ENCODE data around the gene GCFC2. TPM values are rescaled to one million over a fixed set of nuclear protein-coding genes. Genes with fewer than 3 reads are reported as not detected.

Gene GCFC2
- total and polyA plus RNA-seq, 9 of the 15 experiments (the other 6 are each of a cell fraction or from before 2014, with no cell fraction given) = 10.5 to 40.6 (median 23.0) TPM

DNA sequence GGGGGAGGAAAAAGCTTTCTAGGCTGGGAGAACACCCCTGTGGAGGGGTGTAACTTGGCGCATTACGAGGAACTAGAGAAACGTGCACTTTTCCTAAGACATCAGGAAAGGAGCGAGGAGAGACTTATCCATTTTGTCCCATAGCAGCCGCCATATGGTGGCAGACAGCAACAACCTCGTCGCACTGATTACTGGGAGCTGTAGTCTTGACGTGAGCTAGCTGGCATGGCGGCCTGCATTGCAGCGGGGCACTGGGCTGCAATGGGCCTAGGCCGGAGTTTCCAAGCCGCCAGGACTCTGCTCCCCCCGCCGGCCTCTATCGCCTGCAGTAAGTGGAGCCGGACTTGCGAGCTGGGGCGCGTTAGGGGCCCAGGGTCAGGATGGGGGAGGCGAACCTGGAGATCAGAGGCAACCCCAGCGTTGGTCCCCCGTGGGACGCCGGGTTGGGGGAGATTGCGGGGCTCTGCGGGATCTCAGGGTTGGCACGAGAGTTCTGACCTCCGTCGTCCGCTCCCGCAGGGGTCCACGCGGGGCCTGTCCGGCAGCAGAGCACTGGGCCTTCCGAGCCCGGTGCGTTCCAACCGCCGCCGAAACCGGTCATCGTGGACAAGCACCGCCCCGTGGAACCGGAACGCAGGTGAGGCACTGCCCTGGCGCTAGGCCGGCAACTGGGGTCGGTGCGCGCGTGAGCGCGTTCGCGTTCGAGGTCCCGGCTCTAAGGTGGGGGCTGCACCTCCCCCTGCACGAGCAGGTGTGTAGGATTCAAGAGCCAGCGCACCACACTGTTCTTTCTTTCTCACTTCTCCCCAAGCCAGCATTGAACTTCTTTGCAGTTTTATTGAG lies 63.9 kb downstream of the GCFC2 start, which contains the start of gene MRPL19:
Gene MRPL19 (plus strand): TSS at position 201 of the 843 bp plus-strand sequence. CDS start 25 bp downstream, at position 226.
- Histone ChIP-seq H3K27me3 (ENCODE audit: control insufficient read depth in 2 of 2, insufficient read depth in 2 of 2, low read length in 2 of 2) (no peaks in the 10 kb centered on the region), H2AFZ (ENCODE audit: low read depth, low read length) (peak within 1 kb of the TSS; percentile 99), H3K79me2 (ENCODE audit: control insufficient read depth, insufficient read depth, low read length) (peaks cover 29% of the 10 kb centered on the region), H3K9ac (ENCODE audit: insufficient read depth in 1 of 2, low read depth in 2 of 2, low read length in 2 of 2) (peak within 1 kb of the TSS; percentile 86 to 100), H4K20me1 (replicated peaks; ENCODE audit: control insufficient read depth, insufficient read depth, low read length) (no peaks in the 10 kb centered on the region), H3K4me3 (peak within 1 kb of the TSS; percentile 80), H3K4me2 (ENCODE audit: insufficient read depth, low read length) (peak within 1 kb of the TSS; percentile 86), H3K36me3 (ENCODE audit: control insufficient read depth, insufficient read depth, low read length) (peaks cover 38% of the 10 kb centered on the region), H3K9me1 (ENCODE audit: control insufficient read depth, insufficient read depth, low read length) (no peaks in the 10 kb centered on the region), H3K9me3 (replicated peaks; ENCODE audit: control insufficient read depth, insufficient read depth, low read depth, low read length) (no peaks in the 10 kb centered on the region), H3K4me1 (replicated peaks in 1 of 2; ENCODE audit: control insufficient read depth in 2 of 2, insufficient read depth in 2 of 2, low read length in 2 of 2) (peaks cover 0 to 7% of the 10 kb centered on the region in 2 experiments; a peak in 1 of 5 replicates), H3K27ac (ENCODE audit: extremely low read depth, low read depth, low read length) (peak within 1 kb of the TSS; percentile 66)
- in situ Hi-C loops (cut with MboI) = loop anchor here (5.0 to 25.0 kb wide), 2 partner anchors 35 to 940 kb away; no protein-coding TSS in a partner anchor
- intact Hi-C loops (cut with micrococcal nuclease) = loop anchor here (2.0 kb wide), 1 partner anchor 64 kb away; the partner anchor contains the start of gene GCFC2
- under 1% methylated on average over 55 of the region's 60 CpGs for WGBS (ENCODE audit: insufficient coverage, low coverage, missing lambda C conversion rate)
- ChIA-PET CTCF (ENCODE audit: low intra/inter-chr PET ratio) (no interaction called here), POLR2A (interaction anchor here (0.8 to 1.6 kb wide), 6 partner anchors 9 to 42 kb away, joined by 3 to 5 read pairs (median 4); no protein-coding TSS in a partner anchor)
- ATAC-seq (peak; percentile 97), FAIRE-seq (peak; percentile 88), DNase-seq (ENCODE audit: extremely low read depth in 1 of 4, low spot score in 3 of 4) (peak; percentile 74 to 91 (median 84))
- TSS peak; percentile 64 for BruUV-seq (replicated peaks)
- TF ChIP-seq MEIS2 (IDR thresholded peaks at IDR 0.05; ENCODE audit: partially characterized antibody) (peak; percentile 3), BRD9 (IDR thresholded peaks at IDR 0.05; ENCODE audit: low read depth, partially characterized antibody) (peak; percentile 43), CHD1 (IDR thresholded peaks at IDR 0.05; ENCODE audit: low read length) (no peak), DNMT1 (IDR thresholded peaks at IDR 0.05) (no peak), MIER1 (IDR thresholded peaks at IDR 0.05; ENCODE audit: low read depth) (no peak), NFATC3 (IDR thresholded peaks at IDR 0.05) (no peak), ZNF197 (CRISPR knock-in tag; IDR thresholded peaks at IDR 0.05; ENCODE audit: low read depth) (peak; percentile 52; the same call in 1 of the 2 replicates), TAF15 (IDR thresholded peaks at IDR 0.05; ENCODE audit: low read depth, low read length) (no peak), KDM5B (IDR thresholded peaks at IDR 0.05; ENCODE audit: insufficient replicate concordance, low read depth, low read length) (peak; percentile 20), POLR2A (conservative IDR thresholded peaks at IDR 0.05) (peak; percentile 82), FOXK2 (conservative IDR thresholded peaks at IDR 0.05 in 1 of 2, IDR thresholded peaks at IDR 0.05 in 1 of 2; ENCODE audit: low read depth in 2 of 2) (peak; percentile 94 to 97), SAFB (IDR thresholded peaks at IDR 0.05; ENCODE audit: borderline replicate concordance, low read depth, low read length) (peak; percentile 86), ZSCAN32 (CRISPR knock-in tag; IDR thresholded peaks at IDR 0.05) (no peak), NR2C1 (IDR thresholded peaks at IDR 0.05) (peak; percentile 69), NR2C1 (tag; IDR thresholded peaks at IDR 0.05) (peak; percentile 90), ZNF778 (CRISPR knock-in tag; IDR thresholded peaks at IDR 0.05) (no peak), NBN (IDR thresholded peaks at IDR 0.05; ENCODE audit: low read depth) (no peak)
- TF ChIP-seq, protein P1, sequence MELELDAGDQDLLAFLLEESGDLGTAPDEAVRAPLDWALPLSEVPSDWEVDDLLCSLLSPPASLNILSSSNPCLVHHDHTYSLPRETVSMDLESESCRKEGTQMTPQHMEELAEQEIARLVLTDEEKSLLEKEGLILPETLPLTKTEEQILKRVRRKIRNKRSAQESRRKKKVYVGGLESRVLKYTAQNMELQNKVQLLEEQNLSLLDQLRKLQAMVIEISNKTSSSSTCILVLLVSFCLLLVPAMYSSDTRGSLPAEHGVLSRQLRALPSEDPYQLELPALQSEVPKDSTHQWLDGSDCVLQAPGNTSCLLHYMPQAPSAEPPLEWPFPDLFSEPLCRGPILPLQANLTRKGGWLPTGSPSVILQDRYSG (tag; conservative IDR thresholded peaks at IDR 0.05; ENCODE audit: low read depth) = 0 out of 2 replicates have a peak, but pooled peaks have one; percentile 23
- TF ChIP-seq, protein P2, sequence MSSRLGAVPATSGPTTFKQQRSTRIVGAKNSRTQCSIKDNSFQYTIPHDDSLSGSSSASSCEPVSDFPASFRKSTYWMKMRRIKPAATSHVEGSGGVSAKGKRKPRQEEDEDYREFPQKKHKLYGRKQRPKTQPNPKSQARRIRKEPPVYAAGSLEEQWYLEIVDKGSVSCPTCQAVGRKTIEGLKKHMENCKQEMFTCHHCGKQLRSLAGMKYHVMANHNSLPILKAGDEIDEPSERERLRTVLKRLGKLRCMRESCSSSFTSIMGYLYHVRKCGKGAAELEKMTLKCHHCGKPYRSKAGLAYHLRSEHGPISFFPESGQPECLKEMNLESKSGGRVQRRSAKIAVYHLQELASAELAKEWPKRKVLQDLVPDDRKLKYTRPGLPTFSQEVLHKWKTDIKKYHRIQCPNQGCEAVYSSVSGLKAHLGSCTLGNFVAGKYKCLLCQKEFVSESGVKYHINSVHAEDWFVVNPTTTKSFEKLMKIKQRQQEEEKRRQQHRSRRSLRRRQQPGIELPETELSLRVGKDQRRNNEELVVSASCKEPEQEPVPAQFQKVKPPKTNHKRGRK (tag; IDR thresholded peaks at IDR 0.05) = no peak

Data from K562 (cell line).